Measurements from ENCODE around the gene LCE1F. TPM values are rescaled to one million over a fixed set of nuclear protein-coding genes. Genes with fewer than 3 reads are reported as not detected.
A peak's percentile ranks its signal among the peaks of the same experiment; 100 is the strongest.

The LCE1F gene
- total RNA-seq, 1 experiment from 2014 or later, result not detected

DNA sequence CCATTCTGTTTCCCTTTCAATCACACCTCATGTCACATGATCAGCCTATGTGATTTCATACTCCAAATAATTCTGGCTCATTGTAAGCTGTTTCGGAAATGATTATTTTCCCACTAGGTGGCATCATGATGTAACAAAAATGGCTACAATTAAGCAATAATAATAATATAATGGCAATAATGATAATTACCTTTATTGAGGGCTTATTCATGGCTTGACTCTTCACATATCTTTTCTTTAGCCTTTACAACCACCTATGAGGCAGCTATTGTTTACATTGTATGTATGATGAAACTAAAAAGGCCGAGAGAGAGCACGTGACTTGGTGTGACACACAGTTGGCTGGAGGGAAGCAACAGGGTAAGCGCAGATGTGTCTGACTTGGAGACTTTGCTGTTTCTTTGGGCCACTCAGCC, 29.6 kb upstream of the LCE1F start:
- CTCF ChIA-PET, result interaction anchor here (0.5 to 2.8 kb wide), 15 partner anchors 8 to 543 kb away, joined by 3 to 26 read pairs (median 4); partner anchors contain the start of gene KPRP
- DNase-seq (ENCODE audit: unreplicated experiment), result peak; percentile 89
- POLR2A ChIA-PET, result interaction anchor here (0.6 to 3.3 kb wide), 9 partner anchors 9 to 209 kb away, joined by 3 to 16 read pairs (median 3); partner anchors contain the start of gene KPRP

DNA sequence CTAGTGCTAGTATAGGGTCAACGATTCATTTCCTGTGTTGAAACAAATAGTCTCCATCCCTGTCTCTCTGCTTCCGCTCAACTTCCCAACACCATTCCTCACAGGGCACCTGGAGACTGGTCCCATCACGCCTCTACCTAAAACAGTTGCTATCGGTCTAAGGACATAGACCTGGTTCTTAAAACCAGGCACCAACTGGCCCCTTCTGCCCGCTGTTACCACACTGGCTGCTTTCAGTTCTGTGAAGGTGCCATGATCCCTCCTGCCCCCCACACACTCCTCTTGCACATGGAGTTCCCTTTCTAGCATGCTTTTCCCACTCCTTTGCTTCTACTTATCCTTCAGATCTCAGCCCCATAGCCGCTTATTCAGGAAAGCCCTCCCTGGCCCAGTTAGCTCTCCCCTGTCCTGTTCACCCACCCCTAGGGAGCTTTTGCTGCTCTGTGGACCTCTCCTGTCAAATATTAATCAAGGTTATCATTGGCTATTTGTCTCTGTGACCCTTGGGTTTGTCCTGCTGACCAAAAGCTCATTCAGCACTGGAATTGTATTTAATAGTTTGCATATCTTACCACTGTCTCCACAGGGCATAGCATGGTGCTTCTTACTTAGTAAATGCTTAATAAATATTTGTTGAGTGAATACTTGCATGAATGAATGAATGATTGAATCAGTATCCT, 29.0 kb upstream of the LCE1F start:
- Mint-ChIP-seq H3K4me1 (ENCODE audit: insufficient read depth, unreplicated experiment) (peaks cover 34% of the 10 kb centered on the region), H3K36me3 (ENCODE audit: insufficient read depth, unreplicated experiment) (no peaks in the 10 kb centered on the region), H3K9me3 (ENCODE audit: unreplicated experiment) (no peaks in the 10 kb centered on the region), H3K27ac (ENCODE audit: low read depth, unreplicated experiment) (peak overlapping the region; percentile 71), H3K4me3 (ENCODE audit: unreplicated experiment) (no peak overlapping the region), H3K27me3 (ENCODE audit: insufficient read depth, unreplicated experiment) (no peaks in the 10 kb centered on the region)
- no TSS peak for BruUV-seq (replicated peaks)
- CTCF ChIA-PET, result interaction anchor here (0.5 to 2.8 kb wide), 6 partner anchors 8 to 181 kb away, joined by 3 to 26 read pairs (median 4); no protein-coding TSS in a partner anchor
- POLR2A ChIA-PET, result interaction anchor here (0.9 to 3.3 kb wide), 6 partner anchors 8 to 125 kb away, joined by 3 to 16 read pairs (median 4); partner anchors contain the start of gene KPRP
- intact Hi-C loops (cut with micrococcal nuclease), result loop anchor here (1.0 to 10.0 kb wide), 3 partner anchors 23 to 289 kb away; partner anchors contain the start of gene SPRR1B
- DNase-seq (ENCODE audit: unreplicated experiment), result no peak
- TF ChIP-seq, protein P1, sequence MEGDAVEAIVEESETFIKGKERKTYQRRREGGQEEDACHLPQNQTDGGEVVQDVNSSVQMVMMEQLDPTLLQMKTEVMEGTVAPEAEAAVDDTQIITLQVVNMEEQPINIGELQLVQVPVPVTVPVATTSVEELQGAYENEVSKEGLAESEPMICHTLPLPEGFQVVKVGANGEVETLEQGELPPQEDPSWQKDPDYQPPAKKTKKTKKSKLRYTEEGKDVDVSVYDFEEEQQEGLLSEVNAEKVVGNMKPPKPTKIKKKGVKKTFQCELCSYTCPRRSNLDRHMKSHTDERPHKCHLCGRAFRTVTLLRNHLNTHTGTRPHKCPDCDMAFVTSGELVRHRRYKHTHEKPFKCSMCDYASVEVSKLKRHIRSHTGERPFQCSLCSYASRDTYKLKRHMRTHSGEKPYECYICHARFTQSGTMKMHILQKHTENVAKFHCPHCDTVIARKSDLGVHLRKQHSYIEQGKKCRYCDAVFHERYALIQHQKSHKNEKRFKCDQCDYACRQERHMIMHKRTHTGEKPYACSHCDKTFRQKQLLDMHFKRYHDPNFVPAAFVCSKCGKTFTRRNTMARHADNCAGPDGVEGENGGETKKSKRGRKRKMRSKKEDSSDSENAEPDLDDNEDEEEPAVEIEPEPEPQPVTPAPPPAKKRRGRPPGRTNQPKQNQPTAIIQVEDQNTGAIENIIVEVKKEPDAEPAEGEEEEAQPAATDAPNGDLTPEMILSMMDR (IDR thresholded peaks at IDR 0.05; ENCODE audit: unreplicated experiment), result no peak

More for the DNA sequence above, 29.6 kb upstream of the LCE1F start:
- no TSS peak for BruUV-seq (replicated peaks)
- H3K4me3 Mint-ChIP-seq (ENCODE audit: unreplicated experiment), result no peak overlapping the region
- no peaks in the 10 kb centered on the region for H3K27me3 Mint-ChIP-seq (ENCODE audit: insufficient read depth, unreplicated experiment)
- H3K9me3 Mint-ChIP-seq (ENCODE audit: unreplicated experiment), result no peaks in the 10 kb centered on the region
- peaks cover 34% of the 10 kb centered on the region for H3K4me1 Mint-ChIP-seq (ENCODE audit: insufficient read depth, unreplicated experiment)
- intact Hi-C loops (cut with micrococcal nuclease), result loop anchor here (1.0 to 10.0 kb wide), 3 partner anchors 24 to 290 kb away; partner anchors contain the start of gene SPRR1B
- peak overlapping the region; percentile 71 for H3K27ac Mint-ChIP-seq (ENCODE audit: low read depth, unreplicated experiment)
- TF ChIP-seq, protein P1 (IDR thresholded peaks at IDR 0.05; ENCODE audit: unreplicated experiment), result no peak
- H3K36me3 Mint-ChIP-seq (ENCODE audit: insufficient read depth, unreplicated experiment), result no peaks in the 10 kb centered on the region

DNA sequence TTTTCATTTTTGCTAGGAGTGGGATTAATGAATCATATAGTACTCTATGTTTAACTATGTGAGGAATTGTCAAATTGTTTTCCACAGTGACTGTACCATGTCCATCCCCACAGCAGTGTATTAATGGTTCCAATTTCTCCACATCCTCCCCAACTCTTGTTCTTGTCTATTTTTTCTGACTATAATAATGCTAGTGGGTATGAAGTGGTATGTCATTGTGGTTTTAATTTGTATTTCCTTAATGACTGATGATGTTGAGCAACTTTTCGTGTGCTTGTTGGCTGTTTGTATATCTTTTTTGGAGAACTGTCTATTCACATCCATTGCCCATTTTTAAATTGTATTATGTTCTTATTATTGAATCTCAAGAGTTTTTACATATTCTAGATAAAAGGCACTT, 27.1 kb upstream of the LCE1F start:
- Mint-ChIP-seq H3K36me3 (ENCODE audit: insufficient read depth, unreplicated experiment) (no peaks in the 10 kb centered on the region), H3K27ac (ENCODE audit: low read depth, unreplicated experiment) (no peak overlapping the region), H3K4me1 (ENCODE audit: insufficient read depth, unreplicated experiment) (peaks cover 39% of the 10 kb centered on the region), H3K4me3 (ENCODE audit: unreplicated experiment) (no peak overlapping the region), H3K27me3 (ENCODE audit: insufficient read depth, unreplicated experiment) (no peaks in the 10 kb centered on the region), H3K9me3 (ENCODE audit: unreplicated experiment) (no peaks in the 10 kb centered on the region)
- BruUV-seq (replicated peaks), result no TSS peak
- intact Hi-C loops (cut with micrococcal nuclease), result loop anchor here (10.0 kb wide), 1 partner anchor 287 kb away; the partner anchor contains the start of gene SPRR1B
- DNase-seq (ENCODE audit: unreplicated experiment), result no peak
- TF ChIP-seq, protein P1 (IDR thresholded peaks at IDR 0.05; ENCODE audit: unreplicated experiment), result no peak
- ChIA-PET CTCF (interaction anchor here (1.1 kb wide), 1 partner anchor 10 kb away, joined by 3 read pairs; no protein-coding TSS in a partner anchor), POLR2A (no interaction called here)

DNA sequence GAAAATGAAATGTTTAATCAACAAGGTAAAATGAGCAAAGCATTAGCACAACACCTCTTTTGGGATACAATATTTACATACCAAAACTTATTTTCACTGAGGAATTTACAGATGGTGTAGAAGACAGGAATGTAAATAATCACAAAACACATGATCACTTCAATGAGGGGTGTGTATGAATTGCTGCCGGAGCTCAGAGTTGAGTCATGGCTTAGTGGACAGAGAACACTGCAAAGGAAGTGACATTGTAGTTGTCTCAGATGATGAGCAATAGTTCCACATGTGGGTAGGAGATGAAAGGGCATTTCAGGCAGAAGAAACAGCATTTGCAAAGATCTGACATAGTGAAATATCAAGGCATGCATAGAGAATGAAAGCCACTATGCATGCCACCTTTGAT, 22.7 kb upstream of the LCE1F start:
- TF ChIP-seq, protein P1 (IDR thresholded peaks at IDR 0.05; ENCODE audit: unreplicated experiment), result no peak
- Mint-ChIP-seq H3K27ac (ENCODE audit: low read depth, unreplicated experiment) (no peak overlapping the region), H3K9me3 (ENCODE audit: unreplicated experiment) (no peaks in the 10 kb centered on the region), H3K36me3 (ENCODE audit: insufficient read depth, unreplicated experiment) (no peaks in the 10 kb centered on the region), H3K27me3 (ENCODE audit: insufficient read depth, unreplicated experiment) (no peaks in the 10 kb centered on the region), H3K4me3 (ENCODE audit: unreplicated experiment) (no peak overlapping the region), H3K4me1 (ENCODE audit: insufficient read depth, unreplicated experiment) (peaks cover 12% of the 10 kb centered on the region)
- BruUV-seq (replicated peaks), result no TSS peak
- ChIA-PET POLR2A (interaction anchor here (1.6 to 2.5 kb wide), 2 partner anchors 9 to 12 kb away, joined by 8 to 13 read pairs; no protein-coding TSS in a partner anchor), CTCF (interaction anchor here (0.6 to 2.4 kb wide), 8 partner anchors 14 to 661 kb away, joined by 3 to 13 read pairs (median 3); no protein-coding TSS in a partner anchor)
- intact Hi-C loops (cut with micrococcal nuclease), result no loop called here
- DNase-seq (ENCODE audit: unreplicated experiment), result peak; percentile 74
